Gastrocnemius medialis (tissue), 4 donors: ENCODE results near the gene ATXN7L1. TPM values are rescaled to one million over a fixed set of nuclear protein-coding genes. Genes with fewer than 3 reads are reported as not detected.

Experiments
- ATAC-seq, 2 donors: fragments of 150-250 bp; one replicate each; pipeline ENCODE4 v1.9.1; 2016
- DNase-seq, 2 donors: peaks; one replicate each; pipeline ENCODE4 v3.0.0-alpha.2; 2019
- H3K27ac ChIP-seq, 4 donors: fragments of 200-600 bp; sonication (generic); 1 replicate in 1 of 4; 2 replicates in 3 of 4; pipeline ENCODE4 v1.5.1; 2016 to 2018; ENCODE audit warnings: mild to moderate bottlenecking in 2 of 4, moderate library complexity in 1 of 4
- H3K27me3 ChIP-seq, 3 donors: fragments of 200-600 bp; sonication (generic) in 2 of 3; 1 replicate in 1 of 3; 2 replicates in 2 of 3; pipeline versions ENCODE4 v1.5.1 to v1.6.0; 2016 to 2019; ENCODE audit warnings: mild to moderate bottlenecking in 1 of 3, moderate library complexity in 1 of 3
- H3K36me3 ChIP-seq, 2 donors: fragments of 200-600 bp; sonication (generic) in 1 of 2; one replicate each; pipeline ENCODE4 v1.5.1; 2017 to 2018
- H3K4me1 ChIP-seq, 2 donors: fragments of 200-600 bp; sonication (generic) in 1 of 2; one replicate each; pipeline ENCODE4 v1.5.1; 2016 to 2017; ENCODE audit warnings: mild to moderate bottlenecking in 2 of 2
- H3K4me3 ChIP-seq, 4 donors: fragments of 200-600 bp; sonication (generic) in 3 of 4; 1 replicate in 1 of 4; 2 replicates in 3 of 4; pipeline ENCODE4 v1.5.1; 2016 to 2019; ENCODE audit warnings: mild to moderate bottlenecking in 2 of 4
- H3K9me3 ChIP-seq, 3 donors: fragments of 200-600 bp; sonication (generic) in 2 of 3; 1 replicate in 1 of 3; 2 replicates in 2 of 3; pipeline ENCODE4 v1.5.1; 2016 to 2019
- POLR2A ChIP-seq, 2 donors: fragments of 450-650 bp; IDR thresholded peaks; one replicate each; pipeline ENCODE4 v1.6.1; 2017; ENCODE audit warnings: antibody characterized with exemption in 2 of 2, mild to moderate bottlenecking in 2 of 2, moderate library complexity in 2 of 2
- in situ Hi-C, 4 donors: fragments of 200-750 bp; cut with MboI; loops; one replicate each; pipeline versions ENCODE4 v1.15.0 to v1.8.0; 2017; ENCODE audit warnings: low sequenced_read_pairs in 4 of 4
- intact Hi-C: fragments of 100-400 bp; cut with DNase I; formaldehyde crosslinking; loops from one replicate; pipeline ENCODE4 v1.15.1; 2023; ENCODE audit warnings: low total_unique reads
- total RNA-seq, 4 donors: library from RNA; depleted of rRNA; stranded (reverse); fragments of >200 nt; gene quantifications; one replicate each; pipeline versions ENCODE4 v1.1.0 to v1.2.3, GENCODE V29; 2016
- TF ChIP-seq, protein P1 (sequence below), 5 experiments: fragments of 450-650 bp in 3 of 5; fragments of 200-600 bp in 2 of 5; sonication (generic) in 2 of 5; IDR thresholded peaks in 4 of 5; conservative IDR thresholded peaks in 1 of 5; 1 replicate in 4 of 5; 2 replicates in 1 of 5; pipeline ENCODE4 v1.5.1; 2016 to 2019; ENCODE audit warnings: antibody characterized with exemption in 5 of 5, mild to moderate bottlenecking in 3 of 5, moderate library complexity in 3 of 5

Gene ATXN7L1
- total RNA-seq, 4 donors from 2014 or later = 1.6 to 6.6 (median 4.8) TPM

DNA sequence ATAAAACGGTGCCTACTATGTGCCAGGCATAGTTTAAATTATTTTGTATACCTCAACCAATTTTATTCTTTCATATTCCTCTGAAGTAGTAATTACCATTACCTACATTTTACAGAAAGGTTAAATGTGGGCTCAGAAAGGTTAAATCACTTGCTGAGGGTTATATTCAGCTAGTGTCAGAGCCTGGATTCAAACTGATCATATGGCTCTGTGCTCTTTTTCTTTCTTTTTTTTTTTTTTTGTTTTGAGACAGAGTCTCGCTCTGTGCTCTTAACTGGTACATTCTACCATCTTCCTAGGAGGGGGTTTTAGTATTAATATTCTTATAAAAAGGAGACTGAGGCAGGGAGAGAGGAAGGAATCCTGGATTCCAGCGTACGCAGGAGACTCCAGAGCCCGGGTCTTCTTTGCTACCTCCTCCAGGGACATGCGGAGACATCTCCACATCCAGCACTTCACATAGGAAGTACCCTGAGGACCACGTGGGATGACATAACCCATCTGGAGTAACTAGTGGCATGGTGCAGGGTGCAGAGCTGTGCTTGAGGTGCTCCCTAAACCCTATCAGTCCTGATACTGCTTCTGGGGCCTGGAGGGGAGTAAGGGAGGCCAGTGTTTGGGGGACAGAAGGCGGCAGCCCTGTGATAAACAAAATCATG, 29.6 kb upstream of the ATXN7L1 start:
- Histone ChIP-seq H3K36me3 (no peaks in the 10 kb centered on the region), H3K9me3 (no peaks in the 10 kb centered on the region), H3K27ac (no peak overlapping the region), H3K4me3 (no peak overlapping the region), H3K4me1 (no peaks in the 10 kb centered on the region), H3K27me3 (no peaks in the 10 kb centered on the region)
- no peak for TF ChIP-seq POLR2A (IDR thresholded peaks at IDR 0.05)
- TF ChIP-seq, protein P1, sequence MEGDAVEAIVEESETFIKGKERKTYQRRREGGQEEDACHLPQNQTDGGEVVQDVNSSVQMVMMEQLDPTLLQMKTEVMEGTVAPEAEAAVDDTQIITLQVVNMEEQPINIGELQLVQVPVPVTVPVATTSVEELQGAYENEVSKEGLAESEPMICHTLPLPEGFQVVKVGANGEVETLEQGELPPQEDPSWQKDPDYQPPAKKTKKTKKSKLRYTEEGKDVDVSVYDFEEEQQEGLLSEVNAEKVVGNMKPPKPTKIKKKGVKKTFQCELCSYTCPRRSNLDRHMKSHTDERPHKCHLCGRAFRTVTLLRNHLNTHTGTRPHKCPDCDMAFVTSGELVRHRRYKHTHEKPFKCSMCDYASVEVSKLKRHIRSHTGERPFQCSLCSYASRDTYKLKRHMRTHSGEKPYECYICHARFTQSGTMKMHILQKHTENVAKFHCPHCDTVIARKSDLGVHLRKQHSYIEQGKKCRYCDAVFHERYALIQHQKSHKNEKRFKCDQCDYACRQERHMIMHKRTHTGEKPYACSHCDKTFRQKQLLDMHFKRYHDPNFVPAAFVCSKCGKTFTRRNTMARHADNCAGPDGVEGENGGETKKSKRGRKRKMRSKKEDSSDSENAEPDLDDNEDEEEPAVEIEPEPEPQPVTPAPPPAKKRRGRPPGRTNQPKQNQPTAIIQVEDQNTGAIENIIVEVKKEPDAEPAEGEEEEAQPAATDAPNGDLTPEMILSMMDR (IDR thresholded peaks at IDR 0.05 in 4 of 5, conservative IDR thresholded peaks at IDR 0.05 in 1 of 5) = no peak
- in situ Hi-C loops (no loop called here), intact Hi-C loops (loop anchor here (10.0 kb wide), 1 partner anchor 69 kb away; no protein-coding TSS in a partner anchor)
- ATAC-seq (no peak), DNase-seq (no peak)

DNA sequence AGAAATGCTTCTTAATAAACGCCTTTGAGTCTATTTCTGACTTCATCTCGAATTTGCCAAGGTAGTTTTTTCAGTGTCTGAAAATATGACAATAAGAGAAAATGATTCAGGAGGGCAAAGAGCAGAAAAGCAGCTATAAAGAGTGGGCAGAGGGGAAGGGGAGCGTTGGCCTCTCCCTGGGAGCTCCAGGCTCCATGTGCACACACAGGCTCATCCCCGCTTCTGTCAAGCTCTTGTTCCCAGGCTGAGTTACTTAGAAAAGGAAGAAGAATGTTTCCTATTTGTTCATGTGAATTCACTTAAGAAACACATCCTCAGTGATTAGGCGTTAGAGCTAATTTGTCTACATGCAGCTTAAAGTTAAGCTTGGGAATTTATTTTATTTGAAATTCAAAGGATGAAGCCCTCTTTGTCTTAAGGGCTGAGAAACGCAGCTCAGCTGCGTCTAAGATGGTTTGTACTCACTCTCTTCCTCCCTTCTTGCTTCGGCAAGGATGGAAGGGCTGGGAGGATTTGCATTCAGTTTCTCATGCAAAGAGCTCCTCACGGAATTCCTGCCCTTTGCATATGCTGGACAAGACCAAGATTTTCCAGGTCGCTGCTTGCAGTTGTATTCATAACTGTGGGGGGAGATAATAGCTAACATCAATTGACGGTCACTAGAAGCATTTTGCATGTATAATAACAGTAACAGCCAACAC, 29.0 kb upstream of the ATXN7L1 start:
- ATAC-seq (no peak), DNase-seq (no peak)
- in situ Hi-C loops = no loop called here
- TF ChIP-seq POLR2A (IDR thresholded peaks at IDR 0.05) = no peak
- TF ChIP-seq, protein P1 (IDR thresholded peaks at IDR 0.05 in 4 of 5, conservative IDR thresholded peaks at IDR 0.05 in 1 of 5) = no peak
- H3K4me3 ChIP-seq = no peak overlapping the region
- intact Hi-C loops = loop anchor here (10.0 kb wide), 1 partner anchor 69 kb away; no protein-coding TSS in a partner anchor
- H3K4me1 ChIP-seq = no peaks in the 10 kb centered on the region
- H3K9me3 ChIP-seq = no peaks in the 10 kb centered on the region
- H3K27me3 ChIP-seq = no peaks in the 10 kb centered on the region
- no peaks in the 10 kb centered on the region for H3K36me3 ChIP-seq
- H3K27ac ChIP-seq = no peak overlapping the region

DNA sequence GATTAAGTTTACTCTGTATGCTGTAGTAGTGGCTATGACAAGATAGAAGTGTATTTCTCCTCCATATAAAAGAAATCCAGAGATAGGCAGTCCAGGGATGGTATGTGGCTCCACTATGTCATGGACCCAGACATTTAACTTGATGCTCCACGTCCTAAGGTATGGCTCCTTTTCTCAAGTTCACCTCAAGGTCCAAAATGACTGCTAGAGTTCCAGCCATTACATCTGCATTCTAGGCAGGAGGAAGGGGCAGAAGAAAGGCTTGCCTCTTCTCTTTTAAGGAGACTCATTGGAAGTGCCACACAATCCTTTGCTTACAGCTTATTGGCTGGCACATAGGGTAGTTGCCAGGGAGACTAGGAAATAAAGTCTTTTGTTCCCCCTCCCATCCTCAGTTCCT, 27.7 kb upstream of the ATXN7L1 start:
- no peaks in the 10 kb centered on the region for H3K36me3 ChIP-seq
- intact Hi-C loops = loop anchor here (10.0 kb wide), 1 partner anchor 71 kb away; no protein-coding TSS in a partner anchor
- H3K27me3 ChIP-seq = no peaks in the 10 kb centered on the region
- TF ChIP-seq, protein P1 (IDR thresholded peaks at IDR 0.05 in 4 of 5, conservative IDR thresholded peaks at IDR 0.05 in 1 of 5) = no peak
- no peak for TF ChIP-seq POLR2A (IDR thresholded peaks at IDR 0.05)
- no peak overlapping the region for H3K4me3 ChIP-seq
- ATAC-seq (no peak), DNase-seq (no peak)
- no peaks in the 10 kb centered on the region for H3K4me1 ChIP-seq
- in situ Hi-C loops = no loop called here
- H3K27ac ChIP-seq = no peak overlapping the region
- H3K9me3 ChIP-seq = no peaks in the 10 kb centered on the region

DNA sequence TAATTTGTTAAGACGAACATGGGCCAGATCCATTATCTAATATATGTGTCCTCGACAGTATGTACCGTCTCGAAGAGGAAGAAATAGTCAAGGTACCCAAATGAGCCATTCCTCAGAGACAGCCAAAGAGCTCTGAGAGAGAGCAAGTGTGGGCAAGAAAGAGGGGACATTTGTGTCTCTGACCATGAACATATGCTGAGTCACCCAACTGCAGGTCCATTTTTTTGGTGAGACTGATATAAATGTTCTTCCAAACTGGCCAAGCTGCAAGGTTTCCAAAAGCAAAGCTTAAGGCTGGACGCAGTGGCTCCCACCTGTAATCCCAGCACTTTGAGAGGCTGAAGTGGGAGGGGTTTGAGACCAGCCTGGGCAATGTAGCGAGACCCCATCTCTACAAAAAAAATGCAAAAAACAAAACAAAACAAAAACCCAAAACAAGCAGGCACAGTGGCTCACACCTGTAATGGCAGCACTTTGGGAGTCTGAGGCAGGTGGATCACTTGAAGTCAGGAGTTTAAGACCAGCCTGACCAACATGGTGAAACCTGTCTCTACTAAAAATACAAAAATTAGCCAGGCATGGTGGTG, 26.0 kb upstream of the ATXN7L1 start:
- in situ Hi-C loops = no loop called here
- Histone ChIP-seq H3K9me3 (no peaks in the 10 kb centered on the region), H3K4me3 (no peak overlapping the region), H3K36me3 (no peaks in the 10 kb centered on the region), H3K27me3 (no peaks in the 10 kb centered on the region), H3K27ac (no peak overlapping the region), H3K4me1 (no peaks in the 10 kb centered on the region)
- TF ChIP-seq POLR2A (IDR thresholded peaks at IDR 0.05) = no peak
- TF ChIP-seq, protein P1 (IDR thresholded peaks at IDR 0.05 in 4 of 5, conservative IDR thresholded peaks at IDR 0.05 in 1 of 5) = no peak
- no peak for DNase-seq
- intact Hi-C loops = loop anchor here (10.0 kb wide), 1 partner anchor 72 kb away; no protein-coding TSS in a partner anchor
- no peak for ATAC-seq
